ENCODE data around the gene BMP7. TPM values are rescaled to one million over a fixed set of nuclear protein-coding genes. Genes with fewer than 3 reads are reported as not detected.
"Not testable (repeated sequence)": the region's sequence is repeated elsewhere in the genome, so short reads cannot be mapped to it uniquely, and the experiment has no call there.

BMP7 gene
- polyA plus RNA-seq, 4 donors = 66.4 to 113 (median 91.3) TPM

DNA sequence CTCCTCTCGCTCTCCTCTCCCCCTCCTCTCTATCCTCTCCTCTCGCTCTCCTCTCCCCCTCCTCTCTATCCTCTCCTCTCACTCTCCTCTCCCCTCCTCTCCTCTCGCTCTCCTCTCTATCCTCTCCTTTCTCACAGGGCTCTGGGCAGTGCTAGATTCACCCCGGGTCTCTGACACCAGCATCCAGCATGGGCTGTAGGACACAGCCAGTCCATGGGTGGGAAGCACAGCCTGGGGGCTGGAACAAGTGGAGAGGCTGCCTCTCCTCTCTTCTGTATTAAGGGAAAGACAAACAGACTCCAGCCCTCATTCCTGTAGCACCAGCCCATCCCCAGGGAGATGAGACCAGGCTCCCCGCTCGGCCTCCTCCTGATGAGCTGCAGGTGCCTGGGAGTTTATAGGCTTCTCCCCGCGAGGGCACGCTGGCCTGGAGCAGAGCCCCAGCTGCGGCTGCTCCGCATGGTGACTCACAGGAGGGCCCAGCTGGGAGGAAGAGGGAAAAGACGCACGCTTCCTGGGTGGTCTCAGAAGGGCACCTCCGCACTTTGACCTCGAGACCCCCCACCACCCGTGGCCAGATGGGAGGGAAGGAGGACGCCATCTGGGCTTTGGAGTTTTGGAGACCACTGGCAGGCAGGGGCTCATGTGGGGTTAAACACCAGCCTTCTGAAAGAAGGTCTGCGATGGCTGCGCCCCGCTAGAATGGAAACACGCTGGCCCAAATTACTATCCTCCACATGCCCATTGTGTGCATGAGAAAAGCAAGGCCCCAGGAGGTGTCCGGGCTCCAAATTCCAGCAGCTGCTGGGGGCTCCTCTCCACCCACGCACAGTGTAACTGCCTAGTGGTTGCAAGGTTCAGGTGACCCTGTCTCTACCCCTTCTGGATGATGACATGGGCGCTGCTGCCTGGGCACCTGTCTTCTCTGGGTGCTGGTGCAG, 68.0 kb downstream of the BMP7 start:
- no peak for DNase-seq (ENCODE audit: low read depth in 4 of 4, low spot score in 2 of 4)

- no peak for DNase-seq (ENCODE audit: low read depth in 4 of 4, low spot score in 2 of 4)
Measured at GRCh38 chr20:57197352-57198131, 68.9 kb downstream of the BMP7 start.

DNA sequence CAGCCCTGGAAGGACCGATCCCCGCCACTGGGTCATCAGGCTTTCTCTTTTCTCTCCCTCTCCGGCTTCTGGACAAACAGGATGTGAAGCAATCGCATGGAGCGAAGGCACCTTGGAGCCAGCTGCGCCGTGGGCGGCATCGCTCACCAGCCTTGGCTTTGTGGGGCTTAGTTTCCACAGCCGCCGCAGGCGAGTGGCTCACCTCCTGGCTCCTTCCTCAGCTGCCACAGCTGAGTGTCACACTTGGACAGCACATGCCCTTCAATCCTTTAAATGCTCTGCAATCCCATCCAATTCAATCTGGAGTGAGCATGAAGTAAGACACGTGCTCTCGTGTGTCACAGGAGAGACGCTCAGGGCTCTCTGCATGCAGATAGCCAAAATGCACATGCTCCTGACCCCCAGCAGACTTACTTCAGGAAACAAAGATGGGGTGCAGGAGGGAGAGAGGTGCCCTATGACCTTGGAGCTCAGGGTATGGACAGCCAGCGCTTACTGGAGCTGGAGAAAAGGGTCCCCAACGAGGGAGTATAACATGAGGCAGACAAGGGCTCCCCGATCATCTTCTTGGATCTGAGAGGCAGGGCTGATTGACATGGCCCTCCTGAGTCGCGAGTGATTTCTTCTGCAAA, 70.9 kb downstream of the BMP7 start:
- DNase-seq (ENCODE audit: low read depth in 4 of 4, low spot score in 2 of 4) = no peak

- DNase-seq (ENCODE audit: low read depth in 4 of 4, low spot score in 2 of 4) = no peak
Measured at GRCh38 chr20:57195023-57195422, 71.4 kb downstream of the BMP7 start.

DNA sequence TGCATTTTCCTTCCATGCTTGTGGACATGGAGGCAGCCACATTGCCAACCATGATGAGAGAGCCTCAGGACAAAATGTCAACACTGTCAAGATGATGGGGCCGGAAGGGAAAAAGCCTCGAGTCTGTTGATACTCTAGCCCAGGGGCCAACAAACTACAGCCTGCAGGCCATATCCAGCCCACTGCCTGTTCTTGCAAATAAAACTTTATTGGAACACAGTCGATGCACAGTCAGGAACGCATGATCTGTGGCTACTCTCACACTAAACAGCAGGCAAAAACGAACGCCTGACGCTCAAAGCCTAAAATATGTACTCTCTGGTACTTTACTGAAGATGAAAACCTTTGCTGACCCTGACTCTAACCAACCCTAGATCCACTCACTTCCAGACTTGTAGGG, 72.3 kb downstream of the BMP7 start:
- no peak for DNase-seq (ENCODE audit: low read depth in 4 of 4, low spot score in 2 of 4)

DNA sequence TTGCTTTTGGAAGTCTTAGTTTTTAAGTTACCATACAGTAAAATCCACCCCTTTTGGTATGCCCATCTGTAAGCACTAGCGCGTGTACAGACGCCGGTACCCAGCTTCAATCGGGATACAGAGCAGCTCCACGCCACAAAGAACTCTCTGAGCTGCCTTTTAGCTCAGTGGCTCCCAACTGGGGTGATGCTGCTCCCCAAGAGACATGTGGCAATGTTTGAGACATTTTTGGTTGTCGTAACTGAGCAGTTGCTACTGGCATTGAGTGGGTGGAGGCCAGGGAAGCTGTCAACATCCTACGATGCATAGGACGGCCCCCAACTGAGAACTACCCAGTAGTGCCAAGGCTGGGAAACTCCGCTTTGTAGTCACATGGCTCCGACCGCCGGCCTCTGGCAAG, 73.3 kb downstream of the BMP7 start:
- DNase-seq (ENCODE audit: low read depth in 4 of 4, low spot score in 2 of 4) = no peak

GRCh38 chr20:57192311-57192710, 74.1 kb downstream of the BMP7 start:
- DNase-seq (ENCODE audit: low read depth in 4 of 4, low spot score in 2 of 4) = no peak

- DNase-seq (ENCODE audit: low read depth in 4 of 4, low spot score in 2 of 4) = not testable (repeated sequence)
Measured at GRCh38 chr20:57191265-57191638, 75.2 kb downstream of the BMP7 start.

DNA sequence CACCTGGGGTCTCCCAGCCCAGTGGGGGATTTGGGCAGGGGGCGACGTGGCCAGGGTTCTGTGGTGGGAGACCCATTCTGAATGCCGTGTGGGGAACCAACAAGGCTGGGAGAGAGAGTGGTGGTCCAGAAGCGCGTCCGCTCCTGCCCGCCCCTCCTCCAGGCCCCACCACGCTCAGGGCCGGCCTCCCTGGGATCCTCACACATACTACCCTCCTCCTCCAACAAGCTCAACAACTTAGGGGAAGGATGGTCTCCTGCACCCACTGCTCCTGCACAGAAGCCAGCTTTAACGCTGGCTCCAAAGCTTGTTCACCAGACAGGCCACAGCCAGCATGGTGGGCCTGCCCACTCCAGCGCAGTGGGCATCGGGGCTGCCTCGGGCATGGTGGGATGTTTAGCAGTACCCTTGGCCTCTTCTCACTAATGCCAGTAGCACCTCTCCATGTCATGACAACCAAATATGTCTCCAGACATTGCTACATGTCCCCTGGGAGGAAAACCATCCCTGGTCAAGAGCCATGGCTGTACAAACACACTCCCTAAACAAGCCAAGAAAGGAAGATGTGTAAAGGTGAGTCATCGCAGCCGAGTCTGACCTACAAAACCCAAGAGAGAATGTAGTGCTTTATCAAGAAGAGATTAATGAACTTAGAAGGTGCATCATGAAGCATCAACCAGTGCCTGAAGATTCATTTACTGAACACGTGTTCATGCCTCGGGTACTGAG, 75.7 kb downstream of the BMP7 start:
- DNase-seq (ENCODE audit: low read depth in 4 of 4, low spot score in 2 of 4) = no peak

DNA sequence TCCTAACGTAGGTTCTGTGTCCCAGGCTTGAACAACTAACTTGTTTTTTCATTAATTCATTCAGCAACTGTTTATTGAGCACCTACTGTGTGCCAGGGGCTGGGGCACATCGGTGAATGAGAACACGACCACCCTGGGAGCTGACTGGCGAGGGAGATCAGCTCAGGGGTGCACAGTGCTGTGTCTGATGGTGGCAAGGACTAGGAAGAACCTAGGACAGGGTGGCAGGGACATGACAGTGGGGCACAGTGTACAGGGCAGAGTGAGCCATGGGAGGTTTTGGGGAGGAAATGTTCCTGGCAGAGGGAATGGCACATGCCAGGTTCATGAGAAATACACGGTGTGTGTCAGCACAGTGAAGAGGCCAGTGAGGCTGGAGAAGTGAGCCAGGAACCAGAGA, 76.7 kb downstream of the BMP7 start:
- DNase-seq (ENCODE audit: low read depth in 4 of 4, low spot score in 2 of 4) = no peak

DNA sequence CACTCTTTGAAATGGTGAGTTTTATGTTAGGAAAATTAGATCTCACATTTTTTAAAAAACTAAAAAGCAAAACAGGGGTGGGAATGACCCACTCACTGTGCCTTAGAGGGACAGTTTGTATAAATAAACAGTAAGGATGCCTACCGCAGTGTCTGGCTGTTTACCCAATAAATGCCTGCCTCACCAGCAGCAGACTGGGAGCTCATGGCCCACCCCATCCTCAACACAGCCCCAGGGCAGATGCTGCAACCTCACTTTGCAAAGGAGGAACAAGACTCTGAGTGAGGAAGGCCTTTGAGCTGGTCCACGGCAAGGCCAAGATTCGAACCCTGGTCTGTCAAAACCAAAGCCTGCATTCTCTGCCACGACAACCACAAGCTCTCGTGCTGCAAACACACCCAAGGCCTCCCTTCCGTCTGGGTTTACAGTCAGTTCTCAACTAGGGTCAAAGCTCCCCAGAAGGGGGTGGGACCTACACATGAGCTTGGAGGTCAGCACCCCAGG, 77.8 kb downstream of the BMP7 start:
- DNase-seq (ENCODE audit: low read depth in 4 of 4, low spot score in 2 of 4) = no peak

GRCh38 chr20:57188056-57188455, 78.4 kb downstream of the BMP7 start:
- DNase-seq (ENCODE audit: low read depth in 4 of 4, low spot score in 2 of 4) = no peak

- DNase-seq (ENCODE audit: low read depth in 4 of 4, low spot score in 2 of 4) = no peak
Measured at GRCh38 chr20:57187068-57187634, 79.3 kb downstream of the BMP7 start.

DNA sequence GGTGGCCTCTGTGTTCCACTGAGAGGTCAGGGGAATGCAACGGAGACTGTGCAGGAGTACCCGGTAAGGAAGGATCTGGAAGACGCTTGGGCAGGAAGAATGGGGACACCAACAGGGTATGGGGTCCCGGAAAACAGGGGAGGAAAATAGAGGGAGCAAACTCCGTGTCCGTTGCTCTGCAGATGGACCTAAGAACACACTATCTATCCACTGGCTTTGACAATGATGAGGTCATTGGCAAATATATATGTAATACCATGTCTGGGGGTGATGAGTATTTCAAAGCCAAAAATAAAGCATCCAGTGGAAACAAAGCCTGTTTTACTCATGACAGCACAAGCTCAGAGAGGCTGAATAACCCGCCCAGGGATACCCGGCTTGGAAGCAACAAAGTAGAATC, 80.2 kb downstream of the BMP7 start:
- no peak for DNase-seq (ENCODE audit: low read depth in 4 of 4, low spot score in 2 of 4)

- DNase-seq (ENCODE audit: low read depth in 4 of 4, low spot score in 2 of 4) = no peak
Measured at GRCh38 chr20:57185188-57185743, 81.2 kb downstream of the BMP7 start.

GRCh38 chr20:57183457-57184009, 82.9 kb downstream of the BMP7 start:
- DNase-seq (ENCODE audit: low read depth in 4 of 4, low spot score in 2 of 4) = no peak

DNA sequence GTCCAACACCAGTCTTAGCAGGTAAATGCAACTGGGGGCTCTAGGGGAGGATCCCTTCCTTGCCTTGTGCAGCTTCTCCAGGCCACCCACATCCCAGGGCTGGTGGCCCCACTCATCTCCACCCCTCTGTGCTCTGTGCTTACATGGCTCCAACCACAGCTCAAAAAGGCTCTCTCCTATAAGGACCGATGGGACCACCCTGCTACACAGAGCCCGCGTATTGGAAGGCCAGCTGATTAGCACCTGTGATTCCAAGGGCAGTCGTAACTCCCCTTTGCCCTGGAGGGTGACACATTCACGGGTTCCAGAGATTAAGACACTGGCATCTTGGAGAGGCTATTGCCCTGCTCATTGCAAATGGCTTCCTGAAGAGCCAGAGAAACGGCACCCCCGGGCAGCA, 84.8 kb downstream of the BMP7 start:
- no peak for DNase-seq (ENCODE audit: low read depth in 4 of 4, low spot score in 2 of 4)

- no peak for DNase-seq (ENCODE audit: low read depth in 4 of 4, low spot score in 2 of 4)
Measured at GRCh38 chr20:57180954-57181353, 85.5 kb downstream of the BMP7 start.

DNA sequence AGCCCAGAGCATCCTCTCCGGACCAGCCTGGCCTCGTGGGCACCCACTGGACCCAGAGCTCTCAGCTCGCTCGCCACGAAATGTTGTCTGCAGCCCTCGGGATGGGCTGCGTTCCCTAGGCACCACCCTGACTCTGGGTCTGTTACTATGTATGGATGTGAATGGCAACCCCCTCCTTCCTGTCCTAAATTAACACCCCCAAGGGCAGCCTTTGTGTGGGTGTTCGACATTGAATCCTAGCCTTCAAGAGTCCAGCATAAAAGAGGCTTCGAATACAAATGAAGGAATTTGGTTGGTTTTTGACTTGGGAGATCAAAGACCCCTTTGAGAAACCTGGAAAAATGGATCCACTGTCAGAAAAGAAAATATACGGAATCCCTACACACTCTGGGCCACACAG, 86.1 kb downstream of the BMP7 start:
- no peak for DNase-seq (ENCODE audit: low read depth in 4 of 4, low spot score in 2 of 4)

DNA sequence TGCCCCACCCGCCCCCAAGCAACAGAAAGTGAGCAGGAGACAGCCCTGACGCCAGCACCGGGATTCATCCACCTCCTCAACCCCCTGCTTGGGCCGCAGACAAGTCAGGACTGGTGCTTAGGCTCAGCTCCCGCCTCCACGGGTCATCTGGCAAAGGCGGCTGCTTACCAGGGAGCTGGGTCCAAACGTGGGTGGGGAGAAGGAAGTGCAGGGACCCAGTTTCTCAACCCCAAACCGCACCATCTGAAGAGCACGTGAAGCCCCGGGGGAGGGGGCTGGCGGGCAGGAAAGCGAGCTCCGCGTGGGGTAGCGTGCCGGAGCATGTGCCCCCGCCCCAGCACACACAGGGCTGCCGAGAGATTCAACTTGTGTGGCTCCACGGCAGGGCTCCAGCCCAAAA, 87.2 kb downstream of the BMP7 start:
- DNase-seq (ENCODE audit: low read depth in 4 of 4, low spot score in 2 of 4) = no peak

All from left renal cortex interstitium (tissue), 4 donors.